ENCODE measurements around the gene LYPD6B.

Gene LYPD6B

DNA sequence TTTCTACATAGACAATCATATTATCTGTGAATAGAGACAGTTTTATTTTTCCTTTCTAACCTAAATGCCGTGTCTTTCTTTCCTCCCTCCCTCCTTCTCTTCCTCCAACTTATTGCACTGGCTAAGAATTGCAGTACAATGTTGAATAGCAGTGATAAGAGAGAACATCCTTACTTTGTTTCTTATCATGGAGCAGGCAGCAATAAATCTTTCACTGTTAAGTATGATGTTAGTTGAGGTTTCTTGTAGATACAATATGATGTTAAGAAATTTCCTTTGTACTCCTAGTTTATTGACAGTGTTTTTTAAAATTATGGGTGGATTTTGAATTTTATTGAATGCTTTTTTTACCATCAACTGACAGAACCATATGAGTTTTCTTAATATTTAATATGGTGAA lies 6.0 kb downstream of the LYPD6B start:
- no peak for FAIRE-seq

DNA sequence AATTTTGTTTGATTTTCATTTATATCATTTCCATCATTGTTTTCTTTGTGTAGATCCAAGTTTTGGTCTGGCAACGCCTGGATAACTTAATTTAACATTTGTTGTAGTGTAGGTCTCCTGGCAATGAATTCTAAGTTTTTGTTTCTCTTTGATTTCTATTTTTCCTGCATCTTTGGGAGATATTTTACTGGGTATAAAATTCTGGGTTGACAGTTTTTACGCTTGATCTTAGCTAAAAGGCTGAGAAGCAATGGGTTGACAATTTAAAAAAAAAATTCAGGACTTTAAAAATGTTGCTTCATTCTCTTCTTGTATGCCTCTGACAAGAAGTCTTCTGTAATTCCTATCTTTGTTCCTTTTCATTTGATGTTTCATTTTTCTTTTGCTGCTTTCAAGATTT lies 8.6 kb downstream of the LYPD6B start:
- FAIRE-seq, result no peak

DNA sequence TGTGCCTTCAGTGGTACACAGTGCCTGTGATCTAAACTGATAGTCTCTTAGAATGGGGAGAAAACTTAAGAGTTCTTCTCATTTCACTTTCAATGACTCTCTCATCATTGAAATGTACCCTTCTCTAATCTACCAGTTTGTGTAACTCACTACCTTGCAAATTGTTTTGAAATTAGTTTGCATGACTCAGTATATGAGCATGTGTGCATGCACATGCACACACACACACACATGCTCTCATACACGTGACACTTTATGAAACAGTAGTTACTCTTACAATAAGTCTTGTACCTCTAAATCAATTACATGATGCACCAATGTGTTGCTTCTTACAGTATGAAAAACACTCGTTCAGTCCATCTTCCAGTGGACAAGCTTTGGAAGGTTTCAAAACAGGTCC lies 10.6 kb downstream of the LYPD6B start:
- FAIRE-seq, result no peak

DNA sequence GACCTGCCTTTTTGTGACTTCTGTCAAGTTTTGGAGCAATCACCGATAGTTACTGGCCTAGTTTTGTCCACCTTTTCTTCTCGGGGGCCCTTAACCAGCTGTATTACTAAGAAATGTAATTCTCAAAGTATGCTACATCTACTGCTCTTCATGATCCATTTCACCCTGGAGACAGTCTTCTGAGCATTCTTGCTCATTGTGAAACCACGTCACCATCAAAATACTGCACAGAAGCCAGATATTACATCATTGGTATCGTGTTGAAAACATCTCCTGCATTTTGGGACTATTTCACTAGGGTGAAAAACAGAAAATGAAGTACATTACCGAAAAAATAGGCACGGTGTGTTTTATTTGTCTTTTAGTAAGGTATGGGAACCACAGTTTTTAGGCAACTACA lies 11.7 kb downstream of the LYPD6B start:
- FAIRE-seq, result no peak

DNA sequence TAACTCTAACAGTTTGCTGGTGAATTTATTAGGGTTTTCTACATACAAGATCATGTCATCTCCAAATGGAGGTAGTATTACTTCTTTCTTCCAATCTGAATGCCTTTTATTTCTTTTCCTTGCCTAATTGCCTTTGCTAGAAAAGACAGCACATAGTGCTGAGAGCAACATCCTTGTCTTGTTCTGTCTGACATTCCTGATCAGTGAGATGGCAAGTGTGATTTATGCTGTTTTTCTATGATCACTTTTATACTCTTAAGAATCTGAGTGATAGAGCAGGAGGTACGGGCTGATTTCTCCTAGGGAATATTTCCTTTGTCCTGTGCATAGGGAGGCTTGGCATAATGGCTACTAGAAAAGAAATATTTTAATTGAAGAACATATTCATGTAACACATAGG lies 17.3 kb downstream of the LYPD6B start:
- no peak for FAIRE-seq

DNA sequence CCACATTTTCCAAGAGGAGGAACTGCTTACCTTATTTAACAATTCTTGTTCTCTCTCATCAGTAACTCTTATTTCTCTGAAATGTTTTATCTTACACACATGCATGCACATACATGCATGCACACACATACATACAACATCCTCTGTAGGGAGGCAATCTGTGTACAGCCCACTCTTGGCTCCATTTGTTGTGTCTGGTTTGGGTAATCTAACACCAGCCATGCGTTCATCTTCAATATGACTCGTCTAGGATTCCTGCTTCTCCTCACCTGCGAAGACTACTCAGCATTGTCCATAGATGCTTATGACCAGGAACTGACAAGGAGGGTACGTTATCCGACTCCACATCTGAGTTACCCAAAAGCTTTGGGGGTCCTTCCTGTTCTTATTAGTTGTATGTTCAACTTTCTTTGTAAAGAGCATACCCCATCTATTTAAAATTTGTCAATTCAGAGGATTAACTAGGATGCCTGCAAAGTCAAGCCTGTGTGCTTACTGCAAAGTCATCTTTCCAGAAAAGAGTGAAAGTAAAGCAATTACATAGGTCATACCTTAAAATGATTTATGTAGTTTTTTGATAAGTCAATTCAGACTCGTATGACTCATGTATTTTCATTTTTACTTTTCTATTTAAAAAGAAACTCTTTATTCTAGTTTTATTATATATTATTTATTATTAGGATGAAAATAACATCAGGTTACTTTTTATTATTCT lies 18.2 kb downstream of the LYPD6B start:
- FAIRE-seq, result no peak

DNA sequence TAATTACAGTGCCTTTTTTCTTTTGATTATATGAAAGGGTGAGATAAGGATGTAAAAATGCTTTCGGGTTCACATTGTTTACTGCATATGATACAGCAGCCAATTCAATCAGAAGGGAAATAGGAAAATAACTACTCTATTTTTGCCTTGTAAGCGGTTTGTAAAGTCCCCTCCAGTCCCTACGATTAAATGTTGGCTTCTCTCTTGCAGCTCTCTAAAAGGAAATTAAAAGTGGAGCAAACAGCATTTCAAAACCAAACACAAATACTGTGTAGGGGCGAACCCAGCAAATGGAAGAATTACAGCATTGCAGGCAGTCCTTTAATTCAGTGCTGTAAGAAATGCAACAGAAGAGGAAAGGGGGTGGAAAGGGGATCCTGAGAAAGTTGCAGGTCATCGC lies 18.9 kb downstream of the LYPD6B start:
- FAIRE-seq, result no peak

DNA sequence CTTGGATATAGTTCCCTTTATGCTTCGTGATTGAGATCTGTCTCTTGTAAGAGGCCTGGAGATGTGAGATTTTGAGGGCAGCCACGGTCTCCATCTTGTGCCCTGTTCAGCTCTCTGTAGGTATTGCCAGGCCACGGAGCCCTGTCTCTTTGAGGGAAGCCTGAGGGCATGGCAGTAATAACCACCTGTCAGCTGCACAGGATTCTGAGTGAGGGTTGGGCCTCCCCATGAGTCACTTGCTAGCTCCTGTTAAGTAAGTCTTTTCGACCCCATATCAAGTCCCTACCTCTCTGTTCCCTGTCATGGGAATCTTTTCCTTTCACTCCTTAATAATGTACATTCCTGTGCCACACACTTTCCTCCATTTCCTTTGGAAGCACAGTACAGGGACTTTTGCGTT lies 20.4 kb downstream of the LYPD6B start:
- FAIRE-seq, result no peak

DNA sequence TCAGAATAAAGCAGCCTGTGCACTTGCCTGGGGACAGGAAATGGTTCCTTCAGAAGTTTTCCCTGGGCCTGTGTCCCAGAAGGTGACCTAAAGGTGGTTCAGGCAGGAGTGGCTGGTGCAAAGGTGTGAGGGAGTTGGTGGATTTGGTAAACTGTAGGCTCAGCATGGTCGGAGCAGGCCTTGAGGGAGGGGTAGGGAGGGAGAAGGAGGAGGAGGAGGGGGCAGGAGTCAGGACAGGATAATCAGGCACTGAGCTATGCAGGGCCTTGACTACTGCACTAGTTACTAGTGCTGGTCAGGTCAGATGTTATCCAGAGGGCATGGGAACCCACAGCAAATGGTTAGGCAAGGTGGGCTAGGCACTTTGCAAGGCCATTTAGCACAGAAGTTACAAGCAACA lies 21.3 kb downstream of the LYPD6B start:
- no peak for FAIRE-seq

DNA sequence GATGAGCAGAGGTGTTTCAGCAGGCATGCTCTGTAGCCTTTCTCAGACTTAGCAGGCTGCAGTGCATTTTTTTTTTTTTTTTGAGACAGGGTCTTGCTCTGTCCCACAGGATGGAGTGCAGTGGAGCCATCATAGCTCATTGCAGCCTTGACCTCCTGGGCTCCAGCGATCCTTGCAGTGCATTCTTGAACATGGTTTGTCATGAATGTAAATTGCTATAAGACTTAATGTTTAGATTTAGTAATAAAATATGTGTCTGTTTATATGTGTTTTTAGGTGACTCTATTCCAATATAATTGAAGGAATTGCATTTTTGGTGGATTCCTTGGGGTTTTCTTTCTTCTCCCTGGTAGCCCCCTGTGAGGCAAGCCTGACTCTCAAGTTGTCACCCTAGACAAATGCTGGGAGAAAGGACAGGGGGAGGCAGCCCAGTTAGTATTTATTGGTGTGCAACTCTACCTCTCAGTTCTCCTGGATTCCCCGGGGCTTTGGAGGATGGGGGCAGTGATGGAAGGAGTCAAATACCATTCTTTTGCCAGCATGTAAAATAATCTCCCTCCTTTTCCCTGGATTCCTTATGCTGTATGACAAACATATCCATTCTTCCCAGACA lies 22.7 kb downstream of the LYPD6B start:
- FAIRE-seq, result no peak

DNA sequence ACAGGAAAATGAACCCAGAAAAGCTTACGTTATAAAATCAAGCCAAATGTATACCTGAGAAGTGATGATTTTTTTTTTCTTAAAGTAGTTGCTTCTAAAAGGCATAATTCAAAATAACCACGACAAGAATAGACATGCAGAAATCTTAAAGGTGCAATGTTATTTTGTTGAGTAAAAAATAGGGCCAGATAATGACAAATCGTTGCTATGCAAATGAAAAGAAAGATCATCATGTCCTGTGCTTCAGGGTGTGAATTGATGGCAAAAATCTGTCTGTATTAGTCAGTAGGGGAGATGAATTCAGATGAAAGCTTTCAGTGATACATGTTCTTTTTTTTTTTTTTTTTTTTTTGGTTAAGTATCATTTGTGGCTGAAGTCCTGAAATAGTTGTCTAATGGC lies 24.0 kb downstream of the LYPD6B start:
- FAIRE-seq, result no peak

DNA sequence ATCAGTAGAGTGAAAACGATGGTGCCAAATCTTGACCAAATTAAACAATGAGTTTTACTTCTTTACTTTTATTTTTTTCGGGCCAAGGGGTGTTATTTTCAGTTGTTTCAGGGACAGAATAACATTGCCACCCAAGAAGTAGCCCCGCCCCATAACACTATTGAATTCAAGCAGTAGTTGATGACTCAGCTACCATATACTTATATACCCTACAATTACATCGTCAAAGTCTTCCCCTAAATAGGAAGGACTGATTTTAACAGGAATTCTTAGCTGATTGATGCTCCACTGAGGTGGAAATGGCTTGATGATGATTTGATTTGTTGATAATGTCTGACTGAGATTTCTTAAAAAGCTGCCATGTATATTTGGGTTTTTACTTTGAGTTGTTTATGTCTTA lies 24.7 kb downstream of the LYPD6B start:
- FAIRE-seq, result no peak

DNA sequence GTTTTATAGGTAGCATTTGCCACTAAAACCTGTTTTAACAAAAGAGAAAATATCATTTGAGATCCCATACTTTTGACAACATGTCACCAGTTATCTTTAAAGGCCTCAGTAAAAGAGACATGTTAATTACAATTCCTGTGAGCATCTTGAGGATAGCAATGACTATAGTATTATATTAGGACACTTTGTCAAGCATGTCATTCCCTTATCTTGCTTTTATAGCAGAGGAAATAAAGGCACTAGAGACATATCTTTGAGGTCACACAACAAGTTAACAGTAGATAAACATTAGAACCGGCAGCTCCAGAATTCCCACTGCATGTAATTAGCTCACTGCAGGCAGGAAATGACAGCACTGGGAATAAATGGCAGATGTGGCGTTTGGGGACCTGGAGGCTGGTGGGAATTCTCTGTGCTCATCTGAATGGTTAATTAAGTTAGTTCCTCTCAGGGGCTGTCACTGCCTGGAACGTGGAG lies 25.9 kb downstream of the LYPD6B start:
- FAIRE-seq, result no peak

DNA sequence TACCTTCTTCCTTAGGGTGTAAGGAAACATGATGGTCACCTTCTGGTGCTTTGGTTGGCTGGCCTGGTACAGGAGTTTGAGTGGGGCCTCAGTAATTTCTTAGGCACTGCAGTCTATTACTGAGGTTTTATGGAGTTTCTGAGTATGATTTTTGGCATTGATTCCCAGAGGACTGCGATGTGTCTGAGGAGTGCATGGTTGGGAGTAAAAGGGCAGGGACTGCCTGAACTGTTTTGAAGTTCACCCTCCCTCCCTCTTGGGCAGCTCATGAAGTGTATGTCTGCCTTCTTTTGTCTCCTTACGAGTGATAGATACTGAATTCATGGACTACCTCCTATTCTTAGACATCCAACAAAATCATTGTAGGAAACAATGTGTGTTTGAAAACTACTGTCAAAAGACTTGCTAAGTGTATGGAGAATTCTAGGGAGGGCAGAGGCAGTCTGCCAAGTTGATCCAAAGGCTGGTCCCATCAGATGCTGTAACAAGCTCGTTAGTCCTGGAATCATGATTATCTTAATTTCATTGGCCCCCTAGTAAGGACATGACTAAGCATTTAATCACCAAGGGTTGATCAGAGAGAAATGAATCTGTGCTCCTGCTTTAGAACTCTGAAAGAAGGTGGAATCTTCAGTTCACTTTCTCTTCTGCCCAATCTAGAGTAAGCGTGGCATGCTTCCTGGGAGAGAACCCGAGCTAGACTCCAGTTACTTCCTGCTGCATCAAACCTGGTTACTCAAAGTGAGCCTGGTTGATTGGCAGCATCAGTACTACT lies 26.5 kb downstream of the LYPD6B start:
- FAIRE-seq, result no peak

DNA sequence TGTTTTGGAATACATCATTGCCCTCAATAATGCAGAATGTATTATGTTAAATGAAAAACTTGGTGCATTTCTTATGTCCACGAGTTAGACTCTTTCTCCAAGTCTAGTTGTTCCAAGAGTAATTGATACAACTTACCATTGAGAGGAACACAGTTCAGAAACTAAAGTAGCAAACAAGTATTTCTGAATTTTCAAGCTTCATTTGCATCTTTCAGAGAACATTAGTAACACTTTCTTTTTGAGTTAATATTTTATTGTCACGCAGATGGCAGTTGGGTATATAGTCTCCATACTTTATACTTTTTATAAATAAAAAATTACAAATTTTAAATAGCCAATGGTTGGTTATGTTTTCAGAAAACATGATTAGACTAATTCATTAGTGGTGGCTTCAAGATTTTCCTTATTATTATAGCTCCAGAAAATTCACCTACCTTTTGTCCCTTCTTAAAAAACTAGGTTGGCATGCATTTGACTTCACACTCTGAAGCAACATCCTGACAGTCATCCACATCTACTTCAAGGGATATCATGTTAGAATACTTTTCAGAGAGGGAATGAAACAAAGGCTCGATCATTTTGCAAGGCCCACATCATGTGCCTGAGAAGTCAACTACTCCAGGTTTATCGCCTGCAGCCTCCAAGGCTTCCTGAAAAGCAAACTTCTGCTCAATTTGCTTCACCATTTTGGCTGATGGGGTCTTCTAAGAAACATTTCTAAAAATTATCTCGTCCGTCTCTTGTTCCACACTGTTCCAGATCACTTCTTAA lies 29.9 kb downstream of the LYPD6B start:
- FAIRE-seq, result no peak

DNA sequence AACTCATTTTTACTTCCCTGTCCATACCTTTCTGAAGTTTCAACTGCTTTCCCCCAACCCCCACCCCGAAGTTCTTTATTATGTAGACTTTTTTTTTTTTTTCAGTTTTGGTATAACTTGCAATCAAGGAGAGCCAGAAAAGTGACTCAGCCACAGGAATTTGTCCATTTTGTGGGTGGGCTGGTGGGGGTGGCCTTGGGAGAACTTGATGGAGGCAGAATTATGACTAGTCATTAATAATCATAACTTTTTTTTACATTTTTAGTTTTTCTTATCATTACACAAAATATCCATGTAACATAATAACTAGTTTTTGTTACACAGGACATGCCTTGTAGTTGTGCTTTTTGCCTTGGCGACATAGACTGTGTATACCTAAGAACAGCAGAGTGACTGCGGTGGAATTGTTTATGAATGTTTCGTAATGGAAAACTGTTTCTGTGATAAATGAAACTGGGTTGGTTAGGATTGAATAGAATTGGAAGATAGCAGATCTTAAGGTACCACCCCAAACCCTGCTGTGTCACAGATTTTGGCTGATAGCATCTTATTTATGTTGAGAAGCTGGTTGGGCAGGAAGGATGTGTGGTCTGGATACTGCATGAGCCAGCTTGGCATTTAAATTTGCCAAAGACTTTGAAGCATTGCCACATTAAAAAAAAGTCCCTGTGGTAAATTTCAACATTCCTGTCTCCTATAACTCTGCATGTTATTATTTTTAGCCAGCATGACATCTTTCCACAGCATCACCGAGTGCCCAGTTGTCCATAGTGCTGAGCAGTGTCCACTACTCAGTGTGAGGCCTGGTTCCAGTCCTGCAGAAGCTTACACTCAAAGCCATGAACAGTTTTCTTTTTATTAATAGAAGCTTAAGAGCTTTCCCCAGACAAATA lies 30.7 kb downstream of the LYPD6B start:
- no peak for FAIRE-seq

DNA sequence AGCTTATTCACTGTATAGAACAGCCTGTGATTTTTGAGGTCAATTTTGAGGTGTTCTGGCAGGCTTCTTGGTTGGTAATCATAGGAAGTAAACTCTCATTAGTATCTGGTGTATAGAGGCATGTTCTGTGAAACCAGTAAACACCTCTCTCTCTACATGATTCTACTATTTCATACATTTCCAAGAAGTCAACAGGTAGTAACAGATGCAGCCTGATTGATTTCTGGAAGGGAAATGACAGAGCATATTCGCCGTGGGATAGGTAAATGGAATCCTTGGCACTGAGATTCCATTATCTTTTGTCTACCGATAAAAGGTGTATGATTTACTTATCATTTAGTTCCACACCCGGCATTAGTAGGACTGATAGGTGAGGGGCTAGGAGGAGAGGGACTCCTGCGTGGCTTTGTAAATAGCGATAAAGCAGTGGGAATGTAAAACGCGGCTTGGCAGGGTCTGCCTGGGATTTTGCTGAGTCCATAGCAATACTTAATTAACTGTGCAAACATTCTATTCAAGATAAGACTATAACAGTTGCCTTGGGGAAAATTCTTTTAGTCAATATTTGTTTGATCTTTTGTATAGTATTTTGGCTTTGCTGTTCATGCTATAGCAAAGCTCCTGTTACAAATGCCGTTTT lies 32.3 kb downstream of the LYPD6B start:
- no peak for FAIRE-seq

DNA sequence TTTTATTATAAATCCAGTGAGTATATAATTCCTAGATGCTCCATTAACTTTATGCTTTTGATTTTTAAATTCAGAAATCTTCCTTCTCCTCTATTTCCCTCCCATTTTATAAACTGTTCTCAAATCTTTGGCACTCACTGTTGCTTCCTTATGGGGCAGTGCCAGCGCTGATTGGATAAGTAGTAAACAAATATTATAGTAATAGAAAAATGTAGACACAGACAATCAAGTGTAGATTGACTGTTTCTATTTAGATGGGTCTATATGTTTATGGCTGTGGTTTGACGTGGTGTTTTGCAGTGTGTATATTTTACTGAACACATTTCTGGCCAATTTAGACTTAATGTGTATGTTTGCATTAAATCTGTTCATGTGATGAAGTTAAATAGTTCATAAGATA lies 36.6 kb downstream of the LYPD6B start:
- FAIRE-seq, result no peak

DNA sequence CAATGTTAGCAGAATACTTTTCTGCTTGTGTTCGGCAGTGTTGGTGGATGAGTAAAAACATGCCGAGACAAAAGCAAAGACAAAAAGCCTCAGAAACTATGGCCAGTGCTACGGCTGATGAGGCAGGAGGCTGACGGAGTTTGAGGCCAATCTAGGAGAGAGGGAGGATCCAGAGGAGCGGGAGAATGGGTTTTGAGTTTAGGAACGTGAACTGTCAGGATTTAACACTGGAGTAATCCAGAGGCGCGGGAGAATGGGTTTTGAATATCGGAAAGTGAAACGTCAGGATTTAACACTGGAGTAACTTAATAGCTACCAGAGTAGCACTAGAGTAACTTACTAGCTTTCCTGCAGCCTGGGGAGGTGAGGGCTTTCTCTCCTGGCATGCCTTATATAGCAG lies 37.4 kb downstream of the LYPD6B start:
- no peak for FAIRE-seq

DNA sequence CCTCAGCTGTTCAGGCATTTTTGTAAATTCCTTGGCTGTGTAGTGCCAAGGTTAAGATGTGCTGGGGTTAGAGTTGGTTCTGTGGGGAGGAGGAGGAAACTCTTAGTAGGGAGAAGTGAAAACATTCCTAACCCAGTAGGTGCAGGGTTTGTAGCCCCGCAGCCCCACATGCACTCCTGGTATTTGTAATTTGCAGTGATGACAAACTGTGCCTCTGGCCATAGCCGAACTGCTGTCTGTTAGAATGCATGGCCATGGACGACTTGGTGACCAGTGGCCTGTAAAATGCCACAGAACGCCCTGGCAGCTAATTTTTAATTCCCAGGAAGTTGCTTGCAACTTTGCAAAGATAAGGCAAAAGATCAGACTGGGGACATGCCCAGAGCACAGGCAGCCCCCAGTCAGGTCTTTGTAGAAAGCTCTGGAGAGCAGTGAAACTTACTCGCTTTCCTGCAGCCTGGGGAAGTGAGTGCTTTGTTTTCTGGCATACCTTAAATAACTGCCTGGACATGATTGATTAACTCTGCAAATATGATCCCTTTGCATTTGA lies 38.4 kb downstream of the LYPD6B start:
- FAIRE-seq, result no peak

DNA sequence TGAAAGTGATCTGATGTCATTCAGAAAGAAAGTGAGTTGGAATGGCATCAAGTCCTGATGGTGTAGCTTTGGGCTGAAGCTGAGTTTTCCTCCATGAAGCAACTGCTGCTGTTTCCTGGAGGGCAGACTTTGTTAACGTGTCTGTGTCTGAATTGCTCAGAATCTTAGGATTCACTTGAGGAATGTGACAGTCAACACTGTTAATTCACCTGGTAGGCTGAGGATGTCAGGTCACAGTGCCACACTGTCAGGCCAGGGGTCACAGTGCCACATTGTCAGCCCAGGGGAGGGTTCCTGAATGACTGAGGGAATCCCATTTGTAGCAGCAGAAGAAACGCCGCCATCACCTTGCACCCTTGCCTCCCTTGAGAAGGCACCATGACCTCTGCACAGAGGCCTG lies 39.4 kb downstream of the LYPD6B start:
- FAIRE-seq, result no peak
